ENCODE measurements around the gene COL5A1.

The COL5A1 gene

GRCh38 chr9:134796882-134797281, 155.3 kb downstream of the COL5A1 start:
- no peak for DNase-seq

- no peak for DNase-seq
Measured at GRCh38 chr9:134800791-134801339, 159.3 kb downstream of the COL5A1 start.

- no peak for DNase-seq
Measured at GRCh38 chr9:134802216-134802795, 160.7 kb downstream of the COL5A1 start.

GRCh38 chr9:134804871-134805270, 163.3 kb downstream of the COL5A1 start:
- no peak for DNase-seq

GRCh38 chr9:134807716-134808446, 166.3 kb downstream of the COL5A1 start:
- no peak for DNase-seq

- no peak for DNase-seq
Measured at GRCh38 chr9:134808447-134808792, 166.8 kb downstream of the COL5A1 start.

- no peak for DNase-seq
Measured at GRCh38 chr9:134809292-134809691, 167.7 kb downstream of the COL5A1 start.

GRCh38 chr9:134809826-134810225, 168.2 kb downstream of the COL5A1 start:
- no peak for DNase-seq

GRCh38 chr9:134811079-134811672, 169.6 kb downstream of the COL5A1 start:
- DNase-seq = no peak

- DNase-seq = no peak
Measured at GRCh38 chr9:134811673-134812342, 170.2 kb downstream of the COL5A1 start.

- DNase-seq = no peak
Measured at GRCh38 chr9:134812343-134812673, 170.7 kb downstream of the COL5A1 start.

GRCh38 chr9:134813841-134814240, 172.2 kb downstream of the COL5A1 start:
- no peak for DNase-seq

GRCh38 chr9:134814598-134815215, 173.1 kb downstream of the COL5A1 start:
- no peak for DNase-seq

- no peak for DNase-seq
Measured at GRCh38 chr9:134815435-134816214, 174.0 kb downstream of the COL5A1 start.

GRCh38 chr9:134816264-134816663, 174.7 kb downstream of the COL5A1 start:
- DNase-seq = no peak

GRCh38 chr9:134818000-134818568, 176.5 kb downstream of the COL5A1 start:
- no peak for DNase-seq

GRCh38 chr9:134818591-134818990, 177.0 kb downstream of the COL5A1 start:
- DNase-seq = no peak

- DNase-seq = no peak
Measured at GRCh38 chr9:134820901-134821300, 179.3 kb downstream of the COL5A1 start.

GRCh38 chr9:134822541-134822940, 180.9 kb downstream of the COL5A1 start:
- no peak for DNase-seq

- no peak for DNase-seq
Measured at GRCh38 chr9:134823623-134824022, 182.0 kb downstream of the COL5A1 start.

GRCh38 chr9:134824583-134824982, 183.0 kb downstream of the COL5A1 start:
- DNase-seq = no peak

- no peak for DNase-seq
Measured at GRCh38 chr9:134825025-134825424, 183.4 kb downstream of the COL5A1 start.
